Peyer's patch (tissue), 4 donors: ENCODE results near the gene C20orf202.

Experiments
- POLR2A ChIP-seq, 2 donors: fragments of 450-650 bp; IDR thresholded peaks; one replicate each; pipeline ENCODE4 v1.5.1; 2017; ENCODE audit warnings: antibody characterized with exemption in 2 of 2, mild to moderate bottlenecking in 2 of 2, moderate library complexity in 2 of 2
- TF ChIP-seq, protein P1 (sequence below), 6 experiments: fragments of 450-650 bp in 4 of 6; fragments of 200-600 bp in 2 of 6; sonication (generic) in 1 of 6; IDR thresholded peaks; one replicate each; pipeline ENCODE4 v1.5.1; 2017 to 2019; ENCODE audit warnings: antibody characterized with exemption in 6 of 6, mild to moderate bottlenecking in 3 of 6, moderate library complexity in 1 of 6

DNA sequence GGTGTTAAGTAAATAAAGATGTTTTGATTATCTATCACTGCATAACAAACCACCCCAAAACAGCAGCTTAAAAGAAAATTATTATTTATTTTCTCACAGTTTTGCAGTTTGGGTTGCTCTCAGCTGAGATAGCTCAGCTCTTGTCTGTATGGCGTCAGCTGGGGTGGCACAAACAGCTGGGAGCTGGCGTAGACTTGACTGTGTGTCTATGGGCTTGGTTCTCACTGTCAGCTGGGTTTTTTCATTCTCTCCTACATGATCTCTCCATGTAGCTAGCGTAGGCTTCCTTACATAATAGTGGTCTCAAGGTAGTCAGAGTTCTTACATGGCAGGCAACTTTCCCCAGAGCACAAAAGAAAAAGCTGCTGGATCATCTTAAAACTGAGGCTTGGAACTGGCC is 12.0 kb upstream of the C20orf202 start:
- no peak for TF ChIP-seq POLR2A (IDR thresholded peaks at IDR 0.05)
- TF ChIP-seq, protein P1, sequence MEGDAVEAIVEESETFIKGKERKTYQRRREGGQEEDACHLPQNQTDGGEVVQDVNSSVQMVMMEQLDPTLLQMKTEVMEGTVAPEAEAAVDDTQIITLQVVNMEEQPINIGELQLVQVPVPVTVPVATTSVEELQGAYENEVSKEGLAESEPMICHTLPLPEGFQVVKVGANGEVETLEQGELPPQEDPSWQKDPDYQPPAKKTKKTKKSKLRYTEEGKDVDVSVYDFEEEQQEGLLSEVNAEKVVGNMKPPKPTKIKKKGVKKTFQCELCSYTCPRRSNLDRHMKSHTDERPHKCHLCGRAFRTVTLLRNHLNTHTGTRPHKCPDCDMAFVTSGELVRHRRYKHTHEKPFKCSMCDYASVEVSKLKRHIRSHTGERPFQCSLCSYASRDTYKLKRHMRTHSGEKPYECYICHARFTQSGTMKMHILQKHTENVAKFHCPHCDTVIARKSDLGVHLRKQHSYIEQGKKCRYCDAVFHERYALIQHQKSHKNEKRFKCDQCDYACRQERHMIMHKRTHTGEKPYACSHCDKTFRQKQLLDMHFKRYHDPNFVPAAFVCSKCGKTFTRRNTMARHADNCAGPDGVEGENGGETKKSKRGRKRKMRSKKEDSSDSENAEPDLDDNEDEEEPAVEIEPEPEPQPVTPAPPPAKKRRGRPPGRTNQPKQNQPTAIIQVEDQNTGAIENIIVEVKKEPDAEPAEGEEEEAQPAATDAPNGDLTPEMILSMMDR (IDR thresholded peaks at IDR 0.05) = no peak
